Measurements from ENCODE around the gene LPIN1. TPM values are rescaled to one million over a fixed set of nuclear protein-coding genes. Genes with fewer than 3 reads are reported as not detected.
A peak's percentile ranks its signal among the peaks of the same experiment; 100 is the strongest.

The LPIN1 gene
- total and polyA plus RNA-seq, 2 of the 8 experiments (the other 6 are each of a cell fraction or from before 2014, with no cell fraction given), result 4.3 to 9.8 TPM

DNA sequence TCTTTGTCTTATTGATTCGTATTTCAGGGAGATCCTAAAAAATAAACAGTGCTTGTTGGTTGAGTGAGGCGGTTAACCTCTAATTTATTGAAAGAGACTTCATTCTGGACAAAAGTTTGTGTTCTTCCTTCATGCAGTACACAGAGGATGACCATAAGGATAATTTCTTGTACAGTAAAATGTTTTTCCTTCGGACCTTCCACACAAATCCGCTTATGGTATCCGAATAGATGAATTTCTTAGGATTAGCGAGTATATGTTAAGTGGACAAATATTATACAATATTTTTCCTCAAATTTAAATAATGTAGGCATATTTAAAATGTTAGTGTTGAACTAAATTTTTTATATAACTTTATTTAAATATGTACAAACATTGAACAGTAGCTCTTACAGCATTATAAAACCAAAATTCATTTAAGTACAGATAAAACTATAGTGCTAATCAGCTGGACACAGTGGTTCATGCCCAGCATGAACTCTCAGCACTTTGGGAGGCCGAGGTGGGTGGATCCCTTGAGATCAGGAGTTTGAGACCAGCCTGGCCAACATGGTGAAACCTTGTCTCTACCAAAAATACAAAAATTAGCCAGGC is 84.4 kb downstream of the LPIN1 start:
- Histone ChIP-seq H3K27ac (ENCODE audit: low read depth, low read length) (no peak overlapping the region), H2BK20ac (ENCODE audit: low read length) (no peak overlapping the region)

More for the DNA sequence above, 84.4 kb downstream of the LPIN1 start:
- CTCF ChIA-PET (ENCODE audit: partially characterized antibody), result interaction anchor here (1.0 to 2.9 kb wide), 5 partner anchors 33 to 1099 kb away, joined by 3 to 8 read pairs (median 4); no protein-coding TSS in a partner anchor
- POLR2A ChIA-PET (ENCODE audit: partially characterized antibody), result no interaction called here
- Histone ChIP-seq H4K91ac (replicated peaks; ENCODE audit: insufficient read length, low read length) (peak overlapping the region; percentile 2), H2AK5ac (ENCODE audit: low read depth, low read length) (no peak overlapping the region), H3K4me1 (replicated peaks in 1 of 4; ENCODE audit: control insufficient read depth in 3 of 4, insufficient read depth in 4 of 4, low read length in 3 of 4) (peaks cover 4 to 15% (median 8%) of the 10 kb centered on the region in 4 experiments; a peak in 6 of 7 replicates), H4K8ac (ENCODE audit: extremely low read depth, insufficient read depth, low read length) (no peak overlapping the region), H3K18ac (ENCODE audit: extremely low read depth, low read length) (no peak overlapping the region; the same call in 1 of the 2 replicates), H4K5ac (ENCODE audit: insufficient read length, low read depth, low read length) (no peak overlapping the region), H3K56ac (replicated peaks; ENCODE audit: insufficient read length, low read depth, low read length) (no peak overlapping the region), H2BK120ac (replicated peaks; ENCODE audit: low read depth, low read length) (peak overlapping the region; percentile 67), H3K14ac (ENCODE audit: insufficient read length) (no peak overlapping the region), H3K4me3 (ENCODE audit: extremely low read depth in 1 of 4, insufficient read depth in 2 of 4, low read depth in 3 of 4, low read length in 4 of 4) (peak overlapping the region in 1 of 4 experiments; percentile 33; a peak in 2 of 8 replicates), H3K36me3 (ENCODE audit: control insufficient read depth in 2 of 4, insufficient read depth in 4 of 4, low read length in 3 of 4) (peaks cover 0 to under 1% (median 0%) of the 10 kb centered on the region in 4 experiments; a peak in 1 of 8 replicates), H3K4ac (replicated peaks; ENCODE audit: insufficient read length, low read depth, low read length) (no peak overlapping the region), H3K79me1 (ENCODE audit: low read depth, low read length) (no peaks in the 10 kb centered on the region), H2BK5ac (ENCODE audit: low read depth, low read length) (peak overlapping the region; percentile 98; the same call in 1 of the 2 replicates), H2BK15ac (ENCODE audit: low read length) (no peak overlapping the region), H2AFZ (ENCODE audit: low read length) (0 out of 2 replicates have a peak overlapping the region, but pooled peaks have one; percentile 35), H3K23me2 (ENCODE audit: low read depth, low read length) (no peaks in the 10 kb centered on the region), H3K23ac (ENCODE audit: insufficient read length) (no peak overlapping the region), H3K4me2 (ENCODE audit: insufficient read depth in 1 of 2, low read depth in 2 of 2, low read length in 2 of 2) (peak overlapping the region; percentile 15 to 59), H4K20me1 (replicated peaks in 1 of 2; ENCODE audit: control insufficient read depth in 1 of 2, insufficient read depth in 2 of 2, low read length in 2 of 2) (no peaks in the 10 kb centered on the region), H3K79me2 (ENCODE audit: control insufficient read depth in 1 of 2, insufficient read depth in 2 of 2, low read length in 2 of 2) (no peaks in the 10 kb centered on the region), H3K27me3 (replicated peaks in 1 of 4; ENCODE audit: control insufficient read depth in 3 of 4, extremely low read depth in 1 of 4, insufficient read depth in 3 of 4, low read length in 3 of 4) (no peaks in the 10 kb centered on the region), H3K9me3 (ENCODE audit: insufficient read depth in 2 of 2, low read depth in 1 of 2, low read length in 1 of 2) (no peaks in the 10 kb centered on the region), H2BK12ac (ENCODE audit: low read depth, low read length) (no peak overlapping the region), H3K9ac (replicated peaks in 1 of 4; ENCODE audit: extremely low read depth in 1 of 4, low read depth in 3 of 4, low read length in 3 of 4) (no peak overlapping the region)
- whole genome bisulfite sequencing, 2 experiments (ENCODE audit: extremely low coverage in 1 of 2, insufficient coverage in 1 of 2, insufficient read length in 1 of 2, insufficient replicate concordance in 2 of 2, low coverage in 1 of 2, low lambda C conversion rate in 2 of 2, missing lambda C conversion rate in 1 of 2), result 70% methylated on average over 7 of the region's 7 CpGs; no CpG with 5 or more reads in 1 of the 2 experiments
- FAIRE-seq (no peak), DNase-seq (ENCODE audit: low read depth in 1 of 2, low spot score in 2 of 2) (no peak)

Data from H1 (cell line).